Spleen (tissue), 7 donors: ENCODE data around the gene TMCO4.

Source experiments
- CTCF ChIP-seq, 11 experiments: fragments of 200-600 bp in 7 of 11; fragments of 450-650 bp in 4 of 11; sonication (generic) in 4 of 11; IDR thresholded peaks in 8 of 11; conservative IDR thresholded peaks in 3 of 11; 1 replicate in 7 of 11; 2 replicates in 4 of 11; pipeline versions ENCODE4 v1.4.0 to v1.8.0; 2016 to 2021; ENCODE audit warnings: antibody characterized with exemption in 11 of 11, inconsistent platforms in 4 of 11, mild to moderate bottlenecking in 1 of 11
- POLR2A ChIP-seq, 3 donors: fragments of 450-650 bp; IDR thresholded peaks; one replicate each; pipeline ENCODE4 v1.5.1; 2017; ENCODE audit warnings: antibody characterized with exemption in 3 of 3, mild to moderate bottlenecking in 1 of 3
- donor health status: DM: no; HTN: no; CAD: no; lungs with moderate emphysema.
- donor health status: DM: no; HTN: no; CAD: no.
- donor health status: DM: no; HTN: no; CAD: no.

- TF ChIP-seq POLR2A (IDR thresholded peaks at IDR 0.05) (no peak), CTCF (IDR thresholded peaks at IDR 0.05 in 8 of 11, conservative IDR thresholded peaks at IDR 0.05 in 3 of 11) (no peak)
These were observed 69.5 kb downstream of the TMCO4 start for GRCh38 chr1:19730232-19730631.
